Stimulated activated naive CD4-positive, alpha-beta T cell treated with Interleukin-2 at 50 U/mL for 16 hours (primary cell): ENCODE results near the gene ZCCHC10.
"Not testable (repeated sequence)": the region's sequence is repeated elsewhere in the genome, so short reads cannot be mapped to it uniquely, and the experiment has no call there.

ENCODE experiments used
- DNase-seq: peaks from one replicate; lab custom pipeline; 2025; lab: John Stamatoyannopoulos, UW

The ZCCHC10 gene

DNA sequence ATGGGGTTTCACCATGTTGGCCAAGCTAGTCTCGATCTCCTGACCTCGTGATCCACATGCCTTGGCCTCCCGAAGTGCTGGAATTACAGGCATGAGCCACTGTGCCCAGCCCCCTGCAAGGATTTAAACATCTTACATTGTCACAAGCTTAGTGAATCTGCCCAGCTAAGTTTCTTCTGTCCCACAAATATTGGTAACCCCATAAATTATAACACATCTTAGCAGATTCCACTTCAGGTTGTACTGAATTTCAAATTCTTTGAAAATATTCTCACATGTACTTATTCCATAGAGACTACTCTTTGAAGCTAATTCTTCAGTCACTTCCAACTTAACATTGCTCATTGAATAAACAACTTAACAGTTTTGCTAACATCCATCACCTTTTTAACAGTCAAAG, 49.5 kb downstream of the ZCCHC10 start:
- no peak for DNase-seq

GRCh38 chr5:132972436-132972828, 53.9 kb downstream of the ZCCHC10 start:
- not testable (repeated sequence) for DNase-seq

DNA sequence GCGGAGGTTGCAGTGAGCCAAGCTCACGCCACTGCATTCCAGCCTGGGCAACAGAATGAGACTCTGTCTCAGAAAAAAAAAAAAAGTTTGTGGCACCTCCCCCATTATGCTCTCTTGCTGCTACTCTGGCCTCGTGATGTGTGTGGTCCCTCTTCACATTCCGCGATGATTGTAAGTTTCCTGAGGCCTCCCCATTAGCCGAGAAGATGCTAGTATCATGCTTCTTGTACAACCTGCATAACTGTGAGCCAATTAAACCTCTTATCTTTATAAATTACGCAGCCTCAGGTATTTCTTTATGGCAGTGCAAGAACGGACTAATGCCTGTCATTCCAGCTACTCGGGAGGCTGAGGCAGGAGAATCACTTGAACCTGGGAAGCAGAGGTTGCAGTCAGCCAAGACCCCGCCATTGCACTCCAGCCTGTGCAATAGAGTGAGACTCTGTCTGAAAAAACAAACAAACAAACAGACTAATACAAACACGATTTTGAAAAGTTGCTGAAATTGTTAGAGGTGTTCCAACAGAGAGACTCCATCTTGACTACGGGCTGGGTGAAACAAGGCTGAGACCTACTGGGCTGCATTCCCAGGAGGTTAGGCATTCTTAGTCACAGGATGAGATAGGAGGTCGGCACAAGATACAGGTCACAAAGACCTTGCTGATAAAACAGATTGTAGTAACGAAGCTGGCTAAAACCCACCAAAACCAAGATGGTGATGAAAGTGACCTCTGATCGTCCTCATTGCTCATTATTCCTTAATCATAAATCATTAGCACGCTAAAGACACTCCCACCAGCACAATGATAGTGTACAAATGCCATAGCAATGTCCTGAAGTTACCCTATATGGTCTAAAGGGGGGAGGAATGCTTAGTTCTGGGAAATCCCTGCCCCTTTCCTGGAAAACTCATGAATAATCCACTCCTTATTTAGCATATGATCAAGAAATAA, 54.6 kb downstream of the ZCCHC10 start:
- no peak for DNase-seq

DNA sequence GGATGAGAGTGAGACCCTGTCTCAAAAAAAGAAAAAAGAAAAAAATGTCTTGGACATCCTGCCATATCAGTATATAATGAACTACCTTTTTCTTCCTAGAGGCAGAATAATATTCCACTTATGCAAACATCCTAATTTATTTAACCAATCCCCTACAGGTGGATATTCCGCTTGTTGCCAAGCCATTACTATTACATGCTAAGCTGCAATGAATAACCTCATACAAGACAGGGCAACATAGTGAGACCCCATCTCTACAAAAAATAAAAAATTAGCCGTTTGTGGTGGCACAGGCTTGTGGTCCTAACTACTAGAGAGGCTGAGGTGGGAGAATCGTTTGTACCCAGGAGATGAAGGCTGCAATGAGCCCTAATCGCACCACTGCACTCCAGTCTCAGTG, 61.2 kb downstream of the ZCCHC10 start:
- DNase-seq, result no peak

DNA sequence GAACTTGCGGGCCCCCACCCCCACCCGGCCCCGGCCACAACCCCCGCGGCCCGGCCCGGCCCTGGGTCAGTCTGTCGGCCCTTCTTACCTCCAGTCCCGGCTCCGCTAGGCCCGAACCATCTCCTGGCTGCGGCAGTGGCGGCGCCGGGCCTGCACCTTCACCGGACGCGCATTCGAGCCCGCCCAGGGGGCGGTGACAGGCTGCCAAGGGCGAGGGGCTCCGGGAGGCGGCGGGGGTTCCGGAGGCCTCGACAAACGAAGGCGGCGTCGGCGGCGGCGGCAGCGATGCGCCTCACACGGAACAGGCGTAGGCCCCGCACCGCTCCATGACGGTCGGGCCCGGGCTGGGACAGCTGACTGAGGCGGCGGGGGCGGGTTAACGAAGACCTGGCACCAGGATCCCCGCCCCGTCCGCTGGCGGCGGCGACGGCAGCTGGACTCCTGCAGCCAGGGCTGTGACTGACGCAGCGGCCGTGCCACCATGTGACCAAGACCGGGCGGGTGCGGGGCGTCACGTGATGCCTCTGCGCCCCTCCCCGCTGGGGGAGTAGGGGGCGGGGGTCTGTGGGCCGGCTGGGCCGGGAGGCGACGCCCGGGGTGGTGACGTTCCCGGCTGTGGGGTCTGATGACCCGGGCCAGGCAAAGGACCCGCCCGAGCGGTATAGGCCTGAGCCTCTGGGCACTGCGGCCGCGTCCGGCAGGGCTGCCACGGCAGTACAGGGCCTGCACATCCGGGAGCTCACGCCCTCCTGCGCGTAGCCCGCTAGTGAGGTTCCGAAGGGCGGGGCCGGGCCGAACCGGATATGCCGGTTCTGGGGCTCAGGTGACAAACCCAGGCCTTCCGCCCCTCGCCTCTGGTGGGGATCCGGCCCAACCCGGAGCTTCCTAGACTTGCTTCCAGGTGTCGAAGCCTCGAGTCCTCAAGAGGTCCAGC, 62.9 kb downstream of the ZCCHC10 start, which contains the start of gene AFF4:
TSS of gene AFF4 (minus strand) at position 464 of the 934 bp plus-strand sequence. CDS start 26,445 bp downstream, outside the sequence.
- DNase-seq, result peak; percentile 87

GRCh38 chr5:132962429-132963021, 63.8 kb downstream of the ZCCHC10 start:
- no peak for DNase-seq

DNA sequence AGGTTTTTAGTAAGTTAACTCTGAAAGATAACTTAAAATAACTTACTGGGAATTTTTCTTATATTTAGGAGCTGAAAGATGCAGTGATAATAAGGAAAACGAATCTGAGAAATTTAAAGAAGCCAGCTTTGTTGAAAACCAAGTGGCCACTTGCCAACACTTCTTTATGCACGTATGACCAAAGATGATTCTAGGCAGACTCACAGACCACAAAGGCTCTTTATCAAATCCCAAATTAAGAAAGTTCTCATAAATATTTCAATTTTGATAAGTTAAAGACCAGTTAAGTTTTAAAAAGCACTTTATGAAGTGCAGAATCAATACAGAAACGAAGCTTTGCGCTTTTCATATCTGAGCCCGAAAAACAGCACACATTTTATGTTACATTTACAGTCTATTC, 64.5 kb downstream of the ZCCHC10 start:
- no peak for DNase-seq

- not testable (repeated sequence) for DNase-seq
Measured at GRCh38 chr5:132961123-132961815, 65.1 kb downstream of the ZCCHC10 start.

DNA sequence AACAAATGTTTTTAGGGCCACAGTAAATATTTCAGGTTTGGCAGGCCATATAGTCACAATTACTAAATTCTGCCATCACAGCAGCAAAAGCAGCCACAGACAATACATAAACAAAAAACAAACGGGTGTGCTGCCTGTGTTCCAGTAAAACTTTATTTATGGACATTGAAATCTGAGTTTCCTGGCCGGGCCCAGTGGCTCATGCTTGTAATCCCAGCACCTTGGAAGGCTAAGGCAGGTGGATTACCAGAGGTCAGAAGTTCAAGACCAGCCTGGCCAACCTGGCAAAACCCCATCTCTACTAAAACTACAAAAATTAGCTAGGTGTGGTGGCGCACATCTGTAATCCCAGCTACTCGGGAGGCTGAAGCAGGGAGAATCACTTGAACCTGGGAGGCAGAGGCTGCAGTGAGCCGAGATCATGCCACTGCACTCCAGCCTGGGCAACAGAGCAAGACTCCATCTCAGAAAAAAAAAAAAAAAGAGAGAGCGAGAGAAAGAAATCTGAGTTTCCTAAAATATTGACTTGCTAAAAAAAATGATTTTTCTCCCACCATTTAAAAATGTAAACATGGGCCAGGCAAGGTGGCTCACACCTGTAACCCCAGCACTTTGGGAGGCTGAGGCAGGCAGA, 70.1 kb downstream of the ZCCHC10 start:
- DNase-seq, result not testable (repeated sequence)

- DNase-seq, result no peak
Measured at GRCh38 chr5:132953710-132954109, 72.6 kb downstream of the ZCCHC10 start.

DNA sequence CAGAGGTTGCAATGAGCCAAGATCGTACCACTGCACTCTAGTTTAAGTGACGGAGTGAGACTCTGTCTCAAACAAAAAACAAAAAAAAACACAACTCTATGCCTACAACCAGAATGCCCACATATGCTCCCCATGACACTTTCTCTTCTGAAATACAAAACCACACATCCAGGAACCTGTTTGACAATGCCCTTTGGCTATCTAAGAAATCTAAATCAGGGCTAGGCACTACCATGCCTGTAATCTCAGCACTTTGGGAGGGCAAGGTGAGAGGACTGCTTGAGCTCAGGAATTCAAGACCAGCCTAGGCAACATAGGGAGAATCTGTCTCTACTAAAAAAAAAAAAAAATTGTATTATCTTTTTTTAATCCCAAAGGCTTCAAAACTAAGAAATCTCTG, 73.5 kb downstream of the ZCCHC10 start:
- DNase-seq, result no peak

- DNase-seq, result no peak
Measured at GRCh38 chr5:132951897-132952296, 74.5 kb downstream of the ZCCHC10 start.

DNA sequence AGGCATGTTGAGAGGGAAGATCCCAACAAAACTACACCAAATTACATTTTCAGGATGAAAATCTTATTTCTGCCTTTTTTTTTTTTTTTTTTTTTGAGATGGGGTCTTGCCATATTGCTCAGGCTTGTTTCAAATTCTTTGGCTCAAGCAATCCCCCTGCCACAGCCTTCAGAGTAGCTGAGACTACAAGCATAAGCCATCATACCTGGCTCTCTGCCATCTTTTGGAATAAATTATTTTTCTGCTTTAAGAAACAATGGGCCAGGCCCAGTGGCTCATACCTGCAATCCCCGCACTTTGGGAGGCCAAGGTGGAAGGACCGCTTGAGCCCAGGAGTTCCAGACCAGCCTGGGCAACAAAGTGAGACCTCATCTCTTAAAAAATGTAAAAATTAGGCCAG, 77.2 kb downstream of the ZCCHC10 start:
- DNase-seq, result no peak

DNA sequence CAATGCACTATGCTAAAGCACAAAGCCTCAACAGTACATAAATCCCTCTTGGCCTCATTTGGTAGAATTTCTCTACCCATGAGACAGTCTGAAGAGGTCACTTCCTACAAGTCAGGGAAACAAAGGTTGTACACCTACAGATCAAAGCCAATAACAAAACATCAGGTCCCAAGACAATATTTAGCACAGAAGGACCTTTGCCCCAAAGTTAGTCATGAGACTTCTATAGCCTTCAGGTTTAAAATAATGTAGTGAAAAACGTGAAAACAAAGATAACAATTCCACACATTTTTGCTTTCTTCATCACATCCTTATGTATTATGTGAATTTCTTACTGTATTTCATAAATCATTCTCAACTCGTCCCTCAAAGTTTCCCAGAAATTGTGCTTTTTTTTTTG, 78.7 kb downstream of the ZCCHC10 start:
- DNase-seq, result no peak
